Camera-type eye (tissue), 1 donor: ENCODE measurements around the gene CACNA2D1. TPM values are rescaled to one million over a fixed set of nuclear protein-coding genes. Genes with fewer than 3 reads are reported as not detected.

ENCODE experiments used
- total RNA-seq: library from RNA; depleted of rRNA; stranded (reverse); fragments of >200 nt; gene quantifications from one replicate; pipeline ENCODE4 v1.2.3, GENCODE V29; 2014

CACNA2D1 gene
- total RNA-seq: 103 TPM

DNA sequence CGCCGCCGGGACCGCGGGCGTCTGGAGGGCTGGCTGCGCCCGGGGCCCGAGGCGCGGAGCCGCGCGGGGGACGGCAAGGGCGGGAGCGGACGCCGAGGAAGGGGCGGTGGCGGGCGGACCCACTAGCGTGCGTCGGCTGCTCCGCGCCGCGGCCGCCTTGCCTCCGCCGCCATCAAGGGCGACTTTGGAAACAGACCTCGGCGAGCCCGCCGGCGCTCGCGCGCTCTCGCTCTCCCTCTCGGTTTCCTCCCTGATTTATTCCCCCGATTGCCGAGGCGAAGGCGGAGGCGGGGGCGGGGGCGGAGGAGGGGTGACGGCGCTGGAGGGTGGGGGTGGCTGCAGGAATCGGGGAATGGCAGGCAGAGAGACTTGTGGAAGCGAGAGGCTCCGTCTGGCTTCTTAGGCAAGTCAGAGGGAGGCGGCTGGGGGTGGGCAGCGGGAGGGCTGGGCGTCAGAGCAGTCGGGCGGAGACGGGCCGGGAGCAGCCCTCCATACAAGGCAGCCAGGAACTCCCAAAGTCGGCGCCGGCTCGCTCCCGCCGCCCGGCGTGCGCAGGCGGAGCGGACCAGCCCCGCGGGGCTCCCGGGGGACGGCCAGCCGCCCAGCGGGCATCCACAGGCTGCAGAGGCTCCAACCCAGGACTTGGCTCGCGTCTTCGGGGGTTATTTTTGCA lies at the start of gene CACNA2D1:
Gene CACNA2D1 (minus strand): TSS at position 231 of the 673 bp plus-strand sequence.

